Activated B cell treated with CpG ODN at 0.5 μM for 24 hours (primary cell): ENCODE results near the gene MCF2L. TPM values are rescaled to one million over a fixed set of nuclear protein-coding genes. Genes with fewer than 3 reads are reported as not detected.

Source experiments
- ATAC-seq: fragments of 200-7000 bp; cut with Tn5 transposase; one replicate; pipeline ENCODE4 v1.10.0; 2021; ENCODE audit warnings: low read depth, mild to moderate bottlenecking, moderate library complexity
- CTCF ChIA-PET: fragments of 350-600 bp; sonication (Branson Sonifier 250); formaldehyde crosslinking; loops from one replicate; lab custom pipeline; 2021; ENCODE audit warnings: antibody characterized with exemption; lab: Charles Lee
- POLR2A ChIA-PET: fragments of 350-600 bp; sonication (Branson Sonifier 250); formaldehyde crosslinking; loops from one replicate; lab custom pipeline; 2021; ENCODE audit warnings: antibody characterized with exemption; lab: Charles Lee
- DNase-seq: peaks from one replicate; pipeline ENCODE4 v3.0.0; 2022
- H3K27ac Mint-ChIP-seq: one replicate; pipeline ENCODE4 v1.8.0; 2020; ENCODE audit warnings: mixed read lengths
- H3K27me3 Mint-ChIP-seq: one replicate; pipeline ENCODE4 v1.8.0; 2021; ENCODE audit warnings: mixed read lengths
- H3K36me3 Mint-ChIP-seq: one replicate; pipeline ENCODE4 v1.8.0; 2021; ENCODE audit warnings: low read depth, mixed read lengths
- H3K4me1 Mint-ChIP-seq: one replicate; pipeline ENCODE4 v1.8.0; 2021; ENCODE audit warnings: mixed read lengths
- H3K4me3 Mint-ChIP-seq: one replicate; pipeline ENCODE4 v1.8.0; 2020; ENCODE audit warnings: mild to moderate bottlenecking, mixed read lengths
- H3K9me3 Mint-ChIP-seq: one replicate; pipeline ENCODE4 v1.8.0; 2020; ENCODE audit warnings: mixed read lengths
- intact Hi-C: fragments of 100-400 bp; cut with micrococcal nuclease; formaldehyde crosslinking; loops from one replicate; pipeline ENCODE4 v1.15.1; 2024
- total RNA-seq: library from RNA; stranded (reverse); gene quantifications from 2 replicates; pipeline ENCODE4 v1.2.3, GENCODE V29; 2022
- TF ChIP-seq, protein P1 (sequence below): fragments of 200-600 bp; IDR thresholded peaks from one replicate; pipeline ENCODE4 v1.8.0; 2022; ENCODE audit warnings: antibody characterized with exemption, mild to moderate bottlenecking

Gene MCF2L
- total RNA-seq, 1 donor from 2014 or later = 3.4 TPM

GRCh38 chr13:113148407-113148806 lies 179.4 kb downstream of the MCF2L start:
- H3K27me3 Mint-ChIP-seq = peaks cover 22% of the 10 kb centered on the region
- no peak overlapping the region for H3K27ac Mint-ChIP-seq
- H3K36me3 Mint-ChIP-seq = no peaks in the 10 kb centered on the region
- no peak for DNase-seq
- H3K4me3 Mint-ChIP-seq = no peak overlapping the region
- intact Hi-C loops = no loop called here
- H3K4me1 Mint-ChIP-seq = peaks cover 14% of the 10 kb centered on the region
- ChIA-PET CTCF (no interaction called here), POLR2A (no interaction called here)
- H3K9me3 Mint-ChIP-seq = no peaks in the 10 kb centered on the region
- TF ChIP-seq, protein P1, sequence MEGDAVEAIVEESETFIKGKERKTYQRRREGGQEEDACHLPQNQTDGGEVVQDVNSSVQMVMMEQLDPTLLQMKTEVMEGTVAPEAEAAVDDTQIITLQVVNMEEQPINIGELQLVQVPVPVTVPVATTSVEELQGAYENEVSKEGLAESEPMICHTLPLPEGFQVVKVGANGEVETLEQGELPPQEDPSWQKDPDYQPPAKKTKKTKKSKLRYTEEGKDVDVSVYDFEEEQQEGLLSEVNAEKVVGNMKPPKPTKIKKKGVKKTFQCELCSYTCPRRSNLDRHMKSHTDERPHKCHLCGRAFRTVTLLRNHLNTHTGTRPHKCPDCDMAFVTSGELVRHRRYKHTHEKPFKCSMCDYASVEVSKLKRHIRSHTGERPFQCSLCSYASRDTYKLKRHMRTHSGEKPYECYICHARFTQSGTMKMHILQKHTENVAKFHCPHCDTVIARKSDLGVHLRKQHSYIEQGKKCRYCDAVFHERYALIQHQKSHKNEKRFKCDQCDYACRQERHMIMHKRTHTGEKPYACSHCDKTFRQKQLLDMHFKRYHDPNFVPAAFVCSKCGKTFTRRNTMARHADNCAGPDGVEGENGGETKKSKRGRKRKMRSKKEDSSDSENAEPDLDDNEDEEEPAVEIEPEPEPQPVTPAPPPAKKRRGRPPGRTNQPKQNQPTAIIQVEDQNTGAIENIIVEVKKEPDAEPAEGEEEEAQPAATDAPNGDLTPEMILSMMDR = no peak
- ATAC-seq = no peak

DNA sequence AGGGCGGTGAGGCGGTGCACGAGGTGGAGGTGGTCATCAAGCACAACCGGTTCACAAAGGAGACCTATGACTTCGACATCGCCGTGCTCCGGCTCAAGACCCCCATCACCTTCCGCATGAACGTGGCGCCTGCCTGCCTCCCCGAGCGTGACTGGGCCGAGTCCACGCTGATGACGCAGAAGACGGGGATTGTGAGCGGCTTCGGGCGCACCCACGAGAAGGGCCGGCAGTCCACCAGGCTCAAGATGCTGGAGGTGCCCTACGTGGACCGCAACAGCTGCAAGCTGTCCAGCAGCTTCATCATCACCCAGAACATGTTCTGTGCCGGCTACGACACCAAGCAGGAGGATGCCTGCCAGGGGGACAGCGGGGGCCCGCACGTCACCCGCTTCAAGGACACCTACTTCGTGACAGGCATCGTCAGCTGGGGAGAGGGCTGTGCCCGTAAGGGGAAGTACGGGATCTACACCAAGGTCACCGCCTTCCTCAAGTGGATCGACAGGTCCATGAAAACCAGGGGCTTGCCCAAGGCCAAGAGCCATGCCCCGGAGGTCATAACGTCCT lies 180.0 kb downstream of the MCF2L start:
- CTCF ChIA-PET = no interaction called here
- no peaks in the 10 kb centered on the region for H3K36me3 Mint-ChIP-seq
- DNase-seq = no peak
- peaks cover 22% of the 10 kb centered on the region for H3K27me3 Mint-ChIP-seq
- H3K4me1 Mint-ChIP-seq = peaks cover 18% of the 10 kb centered on the region
- no peak overlapping the region for H3K4me3 Mint-ChIP-seq
- no peak for ATAC-seq
- no peaks in the 10 kb centered on the region for H3K9me3 Mint-ChIP-seq
- no peak overlapping the region for H3K27ac Mint-ChIP-seq
- POLR2A ChIA-PET = no interaction called here
- TF ChIP-seq, protein P1 = no peak
- intact Hi-C loops = no loop called here

Other genes starting within 250 kb of the MCF2L start
- gene F7, start 136.6 kb downstream of the MCF2L start, total RNA-seq = not detected in 2 replicates
- gene F10, start 153.6 kb downstream of the MCF2L start, total RNA-seq = not detected in 2 replicates
- gene PROZ, start 189.4 kb downstream of the MCF2L start, total RNA-seq = not detected in 2 replicates
- gene PCID2, start 239.5 kb downstream of the MCF2L start, total RNA-seq = 35.6 and 43.1 TPM in 2 replicates
- 65.9 and 77.2 TPM in 2 replicates for gene CUL4A, start 240.4 kb downstream of the MCF2L start, total RNA-seq